A549 (cell line): ENCODE results near the gene KLK7. TPM values are rescaled to one million over a fixed set of nuclear protein-coding genes. Genes with fewer than 3 reads are reported as not detected.
A peak's percentile ranks its signal among the peaks of the same experiment; 100 is the strongest.
"Not testable (repeated sequence)": the region's sequence is repeated elsewhere in the genome, so short reads cannot be mapped to it uniquely, and the experiment has no call there.

Experiments
- ATAC-seq, 2 experiments: fragments of 200-7000 bp in 1 of 2; fragments of >200 bp in 1 of 2; cut with Nextera tagmentation in 1 of 2; cut with Tn5 transposase in 1 of 2; 3 replicates each; pipeline versions ENCODE4 v1.8.0 to v1.9.1; 2018 to 2020; ENCODE audit warnings: mild to moderate bottlenecking in 1 of 2, moderate library complexity in 1 of 2
- CTCF ChIA-PET: fragments of 300-600 bp; sonication (Branson Sonifier 250); formaldehyde crosslinking; extraction: SDS; loops from one replicate; lab custom pipeline; 2021; ENCODE audit warnings: antibody characterized with exemption, inconsistent platforms; lab: Yijun Ruan, JAX
- POLR2A ChIA-PET: fragments of 350-600 bp; formaldehyde crosslinking; extraction: SDS; loops from one replicate; lab custom pipeline; 2021; ENCODE audit warnings: antibody characterized with exemption, inconsistent platforms; lab: Yijun Ruan, JAX
- DNase-seq, 2 experiments: peaks; one replicate each; pipeline versions ENCODE4 v3.0.0 to v3.0.0-alpha.2; 2011 to 2016; ENCODE audit warnings: low read depth in 1 of 2, low spot score in 1 of 2
- FAIRE-seq: peaks from 2 replicates; lab custom pipeline; 2011; peaks lifted over from hg19 to GRCh38; lab: Jason Lieb, UNC
- H3K27ac ChIP-seq, 2 experiments: fragments of >200 bp; sonication (Bioruptor Twin); formaldehyde crosslinking; 3 replicates each; pipeline ENCODE4 v1.5.1; 2016 to 2017
- H3K4me1 ChIP-seq: fragments of >200 bp; sonication (Bioruptor Twin); formaldehyde crosslinking; 3 replicates; pipeline ENCODE4 v1.6.1; 2016
- H3K4me2 ChIP-seq: fragments of >200 bp; sonication (Bioruptor Twin); formaldehyde crosslinking; 3 replicates; pipeline ENCODE4 v1.6.1; 2016
- H3K4me3 ChIP-seq: fragments of >200 bp; sonication (Bioruptor Twin); formaldehyde crosslinking; 3 replicates; pipeline ENCODE4 v1.5.1; 2016
- H3K9me3 ChIP-seq: fragments of >200 bp; sonication (Bioruptor Twin); formaldehyde crosslinking; 3 replicates; pipeline ENCODE4 v1.6.1; 2016
- CHD4 ChIP-seq: fragments of 200-600 bp; sonication (generic); IDR thresholded peaks from 2 replicates; pipeline ENCODE4 v1.6.1; 2016; ENCODE audit warnings: antibody characterized with exemption, mild to moderate bottlenecking, borderline replicate concordance
- EP300 ChIP-seq, 2 experiments: fragments of >200 bp; sonication (Bioruptor Twin); formaldehyde crosslinking; IDR thresholded peaks; 2 replicates in 1 of 2; 3 replicates in 1 of 2; pipeline ENCODE4 v1.6.1; 2016 to 2017
- FOSB ChIP-seq: fragments of 250-450 bp; sonication (Bioruptor Pico); IDR thresholded peaks from 2 replicates; pipeline ENCODE4 v1.5.0; 2020; ENCODE audit warnings: mild to moderate bottlenecking, moderate library complexity
- FOXS1 ChIP-seq: fragments of 250-450 bp; sonication (Bioruptor Pico); IDR thresholded peaks from 2 replicates; pipeline ENCODE4 v1.5.0; 2020; ENCODE audit warnings: mild to moderate bottlenecking, moderate library complexity
- JUNB ChIP-seq: fragments of >200 bp; sonication (Bioruptor Twin); formaldehyde crosslinking; IDR thresholded peaks from 2 replicates; pipeline ENCODE4 v1.6.1; 2016
- MYC ChIP-seq: IDR thresholded peaks from 2 replicates; pipeline ENCODE4 v1.6.1; 2012; ENCODE audit warnings: mild to moderate bottlenecking, inconsistent platforms, low read length, improper control_type of control experiment, borderline replicate concordance
- PHF8 ChIP-seq: fragments of 200-600 bp; sonication (generic); IDR thresholded peaks from 2 replicates; pipeline ENCODE4 v1.6.1; 2016; ENCODE audit warnings: low read depth, mild to moderate bottlenecking, antibody characterized with exemption, moderate library complexity, borderline replicate concordance
- RARB ChIP-seq: fragments of 250-450 bp; sonication (Bioruptor Pico); IDR thresholded peaks from 2 replicates; pipeline ENCODE4 v1.8.0; 2021; ENCODE audit warnings: mild to moderate bottlenecking, moderate library complexity
- SREBF2 ChIP-seq: fragments of 450-650 bp; IDR thresholded peaks from 2 replicates; pipeline ENCODE4 v1.6.1; 2014; ENCODE audit warnings: mild to moderate bottlenecking, moderate library complexity
- TFCP2L1 ChIP-seq: fragments of 250-450 bp; sonication (Bioruptor Pico); IDR thresholded peaks from 2 replicates; pipeline ENCODE4 v1.5.0; 2021; ENCODE audit warnings: mild to moderate bottlenecking
- ZC3H11A ChIP-seq: fragments of 450-650 bp; IDR thresholded peaks from 2 replicates; pipeline ENCODE4 v1.6.1; 2014; ENCODE audit warnings: antibody characterized with exemption, mild to moderate bottlenecking
- ZFP36 ChIP-seq: fragments of 450-650 bp; IDR thresholded peaks from 2 replicates; pipeline ENCODE4 v1.6.1; 2014; ENCODE audit warnings: borderline replicate concordance; ENCODE audit not compliant: partially characterized antibody
- ZNF302 ChIP-seq: fragments of 250-450 bp; sonication (Bioruptor Pico); IDR thresholded peaks from 2 replicates; pipeline ENCODE4 v1.9.0; 2021; ENCODE audit warnings: inconsistent platforms, mild to moderate bottlenecking, moderate library complexity
- ZSCAN20 ChIP-seq: fragments of 250-450 bp; sonication (Bioruptor Pico); IDR thresholded peaks from 2 replicates; pipeline ENCODE4 v1.8.0; 2022; ENCODE audit warnings: mild to moderate bottlenecking, moderate library complexity
- WGBS: methylation state at CpG from one replicate; pipeline ENCODE4 v1.1.6; 2017; ENCODE audit errors: missing lambda C conversion rate; 5-methylcytosine and 5-hydroxymethylcytosine counted together
- polyA plus RNA-seq, 4 experiments: library from polyadenylated mRNA; depleted of rRNA in 3 of 4; stranded (reverse); fragments of >200 nt; fragmentation: RNase III in 1 of 4; extraction: RNeasy Plus Mini Kit Qiagen cat#74134 plus additional on column Dnase treatment in 1 of 4; gene quantifications; 2 replicates in 3 of 4; 3 replicates in 1 of 4; pipeline ENCODE4 v1.2.3, GENCODE V29; 2011 to 2017
- TF ChIP-seq, protein P1 (sequence below): fragments of 450-650 bp; IDR thresholded peaks from 2 replicates; pipeline ENCODE4 v1.6.1; 2014; ENCODE audit warnings: antibody characterized with exemption
- TF ChIP-seq, protein P2 (sequence below): fragments of 250-450 bp; sonication (Bioruptor Pico); IDR thresholded peaks from 2 replicates; pipeline ENCODE4 v1.5.0; 2020; ENCODE audit warnings: low read depth, mild to moderate bottlenecking, moderate library complexity
- TF ChIP-seq, protein P3 (sequence below): IDR thresholded peaks from 2 replicates; pipeline ENCODE4 v1.6.1; 2012; ENCODE audit warnings: low read depth, borderline replicate concordance
- TF ChIP-seq, protein P4 (sequence below): fragments of 250-450 bp; sonication (Bioruptor Pico); IDR thresholded peaks from 2 replicates; pipeline ENCODE4 v1.5.0; 2021; ENCODE audit warnings: mild to moderate bottlenecking, moderate library complexity, borderline replicate concordance
- TF ChIP-seq, protein P5 (sequence below): fragments of 150-350 bp; IDR thresholded peaks from 2 replicates; pipeline ENCODE4 v1.6.1; 2014; ENCODE audit warnings: low read depth, mild to moderate bottlenecking, low read length
- TF ChIP-seq, protein P6 (sequence below): fragments of >200 bp; sonication (Bioruptor Twin); formaldehyde crosslinking; IDR thresholded peaks from 3 replicates; pipeline ENCODE4 v1.5.1; 2016

The KLK7 gene
- polyA plus RNA-seq, 2 of the 4 experiments (the other 2 are of a cell fraction) = not detected

GRCh38 chr19:50994129-50994528 is 10.4 kb upstream of the KLK7 start:
- ATAC-seq (peak in 1 of 2 experiments; percentile 71; a peak in 3 of 6 replicates), DNase-seq (peak; percentile 65 to 75), FAIRE-seq (no peak)
- Histone ChIP-seq H3K9me3 (peaks cover 5% of the 10 kb centered on the region; the same call in 2 of the 3 replicates), H3K27ac (no peak overlapping the region), H3K4me1 (no peaks in the 10 kb centered on the region), H3K4me2 (no peak overlapping the region), H3K4me3 (no peak overlapping the region)
- ChIA-PET POLR2A (no interaction called here), CTCF (interaction anchor here (1.5 to 1.9 kb wide), 2 partner anchors 23 to 27 kb away, joined by 6 to 9 read pairs; no protein-coding TSS in a partner anchor)
- TF ChIP-seq, protein P1, sequence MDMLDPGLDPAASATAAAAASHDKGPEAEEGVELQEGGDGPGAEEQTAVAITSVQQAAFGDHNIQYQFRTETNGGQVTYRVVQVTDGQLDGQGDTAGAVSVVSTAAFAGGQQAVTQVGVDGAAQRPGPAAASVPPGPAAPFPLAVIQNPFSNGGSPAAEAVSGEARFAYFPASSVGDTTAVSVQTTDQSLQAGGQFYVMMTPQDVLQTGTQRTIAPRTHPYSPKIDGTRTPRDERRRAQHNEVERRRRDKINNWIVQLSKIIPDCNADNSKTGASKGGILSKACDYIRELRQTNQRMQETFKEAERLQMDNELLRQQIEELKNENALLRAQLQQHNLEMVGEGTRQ = peak; percentile 94
- TF ChIP-seq FOSB (CRISPR knock-in tag) (no peak), ZFP36 (no peak), RARB (no peak)
- TF ChIP-seq, protein P2, sequence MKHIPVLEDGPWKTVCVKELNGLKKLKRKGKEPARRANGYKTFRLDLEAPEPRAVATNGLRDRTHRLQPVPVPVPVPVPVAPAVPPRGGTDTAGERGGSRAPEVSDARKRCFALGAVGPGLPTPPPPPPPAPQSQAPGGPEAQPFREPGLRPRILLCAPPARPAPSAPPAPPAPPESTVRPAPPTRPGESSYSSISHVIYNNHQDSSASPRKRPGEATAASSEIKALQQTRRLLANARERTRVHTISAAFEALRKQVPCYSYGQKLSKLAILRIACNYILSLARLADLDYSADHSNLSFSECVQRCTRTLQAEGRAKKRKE (CRISPR knock-in tag) = no peak
- WGBS = 35% methylated on average over 2 of the region's 2 CpGs

- DNase-seq (no peak), ATAC-seq (no peak), FAIRE-seq (no peak)
- Histone ChIP-seq H3K4me3 (no peak overlapping the region), H3K4me2 (no peak overlapping the region), H3K9me3 (peaks cover 5% of the 10 kb centered on the region; the same call in 2 of the 3 replicates), H3K27ac (no peak overlapping the region), H3K4me1 (no peaks in the 10 kb centered on the region)
- POLR2A ChIA-PET = no interaction called here
- WGBS = 22% methylated on average over 2 of the region's 2 CpGs
- TF ChIP-seq ZSCAN20 (CRISPR knock-in tag) (no peak), ZC3H11A (no peak), PHF8 (no peak), ZFP36 (no peak), JUNB (no peak), MYC (no peak)
- TF ChIP-seq, protein P3, sequence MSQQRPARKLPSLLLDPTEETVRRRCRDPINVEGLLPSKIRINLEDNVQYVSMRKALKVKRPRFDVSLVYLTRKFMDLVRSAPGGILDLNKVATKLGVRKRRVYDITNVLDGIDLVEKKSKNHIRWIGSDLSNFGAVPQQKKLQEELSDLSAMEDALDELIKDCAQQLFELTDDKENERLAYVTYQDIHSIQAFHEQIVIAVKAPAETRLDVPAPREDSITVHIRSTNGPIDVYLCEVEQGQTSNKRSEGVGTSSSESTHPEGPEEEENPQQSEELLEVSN = no peak
- CTCF ChIA-PET = interaction anchor here (0.6 to 1.2 kb wide), 4 partner anchors 28 to 835 kb away, joined by 3 read pairs; no protein-coding TSS in a partner anchor
These were observed 8.9 kb upstream of the KLK7 start for GRCh38 chr19:50992666-50993035.

DNA sequence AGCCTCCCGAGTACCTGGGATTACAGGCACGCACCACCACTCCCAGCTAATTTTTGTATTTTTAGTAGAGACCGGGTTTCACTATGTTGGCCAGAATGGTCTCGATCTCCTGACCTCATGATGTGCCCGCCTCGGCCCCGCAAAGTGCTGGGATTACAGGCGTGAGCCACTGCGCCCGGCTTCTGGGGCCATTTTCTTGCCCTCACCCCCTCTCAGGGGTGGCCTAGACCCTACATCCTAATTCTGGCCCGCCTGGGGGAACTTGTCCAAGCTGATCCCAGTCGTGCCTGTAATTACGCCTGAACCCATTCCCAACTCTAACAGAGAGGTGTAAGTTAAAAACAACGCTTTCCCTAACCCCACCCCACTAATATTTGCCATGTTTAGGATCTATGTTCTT is 699 bp upstream of the KLK7 start:
- H3K27ac ChIP-seq, CTCF ChIA-PET, H3K4me2 ChIP-seq, H3K9me3 ChIP-seq, FAIRE-seq, H3K4me3 ChIP-seq, DNase-seq, POLR2A ChIA-PET, H3K4me1 ChIP-seq, ATAC-seq: not testable (repeated sequence)
- WGBS = 72% methylated on average over 14 of the region's 14 CpGs

DNA sequence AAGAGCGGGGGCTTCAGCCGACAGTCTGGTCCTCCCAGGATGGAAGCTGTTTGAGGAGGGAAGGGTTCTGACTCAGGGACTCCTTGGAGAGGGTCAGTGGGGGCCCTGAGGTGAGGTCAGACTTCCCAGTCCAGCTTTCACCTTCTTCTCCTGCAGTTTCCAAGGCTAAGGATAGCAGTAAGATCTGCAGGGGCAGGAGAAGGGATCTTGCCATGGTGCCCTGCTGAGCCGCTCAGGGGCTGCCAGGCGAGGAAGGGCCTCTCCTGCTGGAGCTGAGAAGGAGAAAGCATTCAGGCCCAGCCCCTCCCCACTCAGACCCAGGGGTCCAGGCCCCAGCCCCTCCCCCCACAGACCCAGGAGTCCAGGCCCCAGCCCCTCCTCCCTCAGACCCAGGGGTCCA is 1.5 kb downstream of the KLK7 start:
- no peak for DNase-seq
- Histone ChIP-seq H3K4me3 (no peak overlapping the region), H3K9me3 (no peaks in the 10 kb centered on the region), H3K4me2 (no peak overlapping the region), H3K27ac (no peak overlapping the region), H3K4me1 (peaks cover 10% of the 10 kb centered on the region; the same call in 2 of the 3 replicates)
- 77% methylated on average over 4 of the region's 4 CpGs for WGBS
- no peak for FAIRE-seq
- ChIA-PET POLR2A (no interaction called here), CTCF (interaction anchor here (0.9 kb wide), 1 partner anchor 278 kb away, joined by 3 read pairs; no protein-coding TSS in a partner anchor)
- ATAC-seq = peak; percentile 55
- TF ChIP-seq, protein P4, sequence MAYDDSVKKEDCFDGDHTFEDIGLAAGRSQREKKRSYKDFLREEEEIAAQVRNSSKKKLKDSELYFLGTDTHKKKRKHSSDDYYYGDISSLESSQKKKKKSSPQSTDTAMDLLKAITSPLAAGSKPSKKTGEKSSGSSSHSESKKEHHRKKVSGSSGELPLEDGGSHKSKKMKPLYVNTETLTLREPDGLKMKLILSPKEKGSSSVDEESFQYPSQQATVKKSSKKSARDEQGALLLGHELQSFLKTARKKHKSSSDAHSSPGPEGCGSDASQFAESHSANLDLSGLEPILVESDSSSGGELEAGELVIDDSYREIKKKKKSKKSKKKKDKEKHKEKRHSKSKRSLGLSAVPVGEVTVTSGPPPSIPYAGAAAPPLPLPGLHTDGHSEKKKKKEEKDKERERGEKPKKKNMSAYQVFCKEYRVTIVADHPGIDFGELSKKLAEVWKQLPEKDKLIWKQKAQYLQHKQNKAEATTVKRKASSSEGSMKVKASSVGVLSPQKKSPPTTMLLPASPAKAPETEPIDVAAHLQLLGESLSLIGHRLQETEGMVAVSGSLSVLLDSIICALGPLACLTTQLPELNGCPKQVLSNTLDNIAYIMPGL = no peak
- no peak for TF ChIP-seq MYC
- no peak for TF ChIP-seq SREBF2
- no peak for TF ChIP-seq EP300 (IDR thresholded peaks at IDR 0.05)
- TF ChIP-seq, protein P2 (CRISPR knock-in tag) = no peak
- TF ChIP-seq TFCP2L1 = no peak
- TF ChIP-seq, protein P5, sequence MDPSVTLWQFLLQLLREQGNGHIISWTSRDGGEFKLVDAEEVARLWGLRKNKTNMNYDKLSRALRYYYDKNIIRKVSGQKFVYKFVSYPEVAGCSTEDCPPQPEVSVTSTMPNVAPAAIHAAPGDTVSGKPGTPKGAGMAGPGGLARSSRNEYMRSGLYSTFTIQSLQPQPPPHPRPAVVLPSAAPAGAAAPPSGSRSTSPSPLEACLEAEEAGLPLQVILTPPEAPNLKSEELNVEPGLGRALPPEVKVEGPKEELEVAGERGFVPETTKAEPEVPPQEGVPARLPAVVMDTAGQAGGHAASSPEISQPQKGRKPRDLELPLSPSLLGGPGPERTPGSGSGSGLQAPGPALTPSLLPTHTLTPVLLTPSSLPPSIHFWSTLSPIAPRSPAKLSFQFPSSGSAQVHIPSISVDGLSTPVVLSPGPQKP = no peak
- TF ChIP-seq FOXS1 (CRISPR knock-in tag) = no peak
- TF ChIP-seq, protein P6, sequence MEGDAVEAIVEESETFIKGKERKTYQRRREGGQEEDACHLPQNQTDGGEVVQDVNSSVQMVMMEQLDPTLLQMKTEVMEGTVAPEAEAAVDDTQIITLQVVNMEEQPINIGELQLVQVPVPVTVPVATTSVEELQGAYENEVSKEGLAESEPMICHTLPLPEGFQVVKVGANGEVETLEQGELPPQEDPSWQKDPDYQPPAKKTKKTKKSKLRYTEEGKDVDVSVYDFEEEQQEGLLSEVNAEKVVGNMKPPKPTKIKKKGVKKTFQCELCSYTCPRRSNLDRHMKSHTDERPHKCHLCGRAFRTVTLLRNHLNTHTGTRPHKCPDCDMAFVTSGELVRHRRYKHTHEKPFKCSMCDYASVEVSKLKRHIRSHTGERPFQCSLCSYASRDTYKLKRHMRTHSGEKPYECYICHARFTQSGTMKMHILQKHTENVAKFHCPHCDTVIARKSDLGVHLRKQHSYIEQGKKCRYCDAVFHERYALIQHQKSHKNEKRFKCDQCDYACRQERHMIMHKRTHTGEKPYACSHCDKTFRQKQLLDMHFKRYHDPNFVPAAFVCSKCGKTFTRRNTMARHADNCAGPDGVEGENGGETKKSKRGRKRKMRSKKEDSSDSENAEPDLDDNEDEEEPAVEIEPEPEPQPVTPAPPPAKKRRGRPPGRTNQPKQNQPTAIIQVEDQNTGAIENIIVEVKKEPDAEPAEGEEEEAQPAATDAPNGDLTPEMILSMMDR = no peak
- no peak for TF ChIP-seq RARB
- no peak for TF ChIP-seq CHD4
- no peak for TF ChIP-seq ZSCAN20 (CRISPR knock-in tag)
- no peak for TF ChIP-seq ZNF302 (CRISPR knock-in tag)
